A673 (cell line): ENCODE measurements around the gene SGCD.

Source experiments
- EZH2 ChIP-seq: fragments of 200-600 bp; sonication (generic); IDR thresholded peaks from 2 replicates; pipeline ENCODE4 v1.6.1; 2017; ENCODE audit warnings: borderline replicate concordance, low read depth, mild to moderate bottlenecking, mixed read lengths, antibody characterized with exemption, low read length; ENCODE audit not compliant: poor library complexity, severe bottlenecking
- TF ChIP-seq, protein P1 (sequence below): fragments of 300-800, 200-600 bp; sonication (generic); conservative IDR thresholded peaks from 2 replicates; pipeline ENCODE4 v1.5.1; 2017; ENCODE audit warnings: low read depth, mild to moderate bottlenecking, antibody characterized with exemption, low read length, moderate library complexity, mixed read lengths

DNA sequence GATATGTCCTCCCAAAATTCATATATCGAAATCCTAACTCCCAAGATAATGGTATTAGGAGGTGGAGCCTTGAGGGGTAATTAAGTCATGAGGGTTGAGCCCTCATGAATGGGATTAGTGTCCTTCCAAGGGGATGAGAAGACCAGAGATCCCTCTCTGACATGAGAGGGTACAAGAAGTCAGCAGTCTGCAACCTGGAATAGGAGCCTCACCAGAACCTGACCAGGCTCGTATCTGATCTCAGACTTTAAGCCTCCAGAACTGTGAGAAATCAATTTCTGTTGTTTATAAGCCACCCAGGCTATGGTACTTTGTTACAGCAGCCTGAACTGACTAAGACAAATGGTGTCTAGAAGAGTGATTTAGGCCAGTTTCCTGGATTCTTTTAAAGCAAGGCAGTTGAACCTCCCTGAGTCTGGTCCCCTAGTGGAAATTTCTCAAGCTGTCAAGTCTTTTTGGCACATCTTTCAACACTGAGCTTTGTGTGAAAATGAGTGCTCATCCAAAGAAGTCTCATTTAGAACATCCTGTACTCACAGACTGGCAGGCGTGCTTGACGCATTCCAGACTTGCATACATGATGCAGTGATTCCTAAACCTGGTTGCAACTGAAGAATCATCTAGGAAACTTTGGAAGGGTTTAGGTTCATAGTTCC is 268.3 kb downstream of the SGCD start:
- TF ChIP-seq, protein P1, sequence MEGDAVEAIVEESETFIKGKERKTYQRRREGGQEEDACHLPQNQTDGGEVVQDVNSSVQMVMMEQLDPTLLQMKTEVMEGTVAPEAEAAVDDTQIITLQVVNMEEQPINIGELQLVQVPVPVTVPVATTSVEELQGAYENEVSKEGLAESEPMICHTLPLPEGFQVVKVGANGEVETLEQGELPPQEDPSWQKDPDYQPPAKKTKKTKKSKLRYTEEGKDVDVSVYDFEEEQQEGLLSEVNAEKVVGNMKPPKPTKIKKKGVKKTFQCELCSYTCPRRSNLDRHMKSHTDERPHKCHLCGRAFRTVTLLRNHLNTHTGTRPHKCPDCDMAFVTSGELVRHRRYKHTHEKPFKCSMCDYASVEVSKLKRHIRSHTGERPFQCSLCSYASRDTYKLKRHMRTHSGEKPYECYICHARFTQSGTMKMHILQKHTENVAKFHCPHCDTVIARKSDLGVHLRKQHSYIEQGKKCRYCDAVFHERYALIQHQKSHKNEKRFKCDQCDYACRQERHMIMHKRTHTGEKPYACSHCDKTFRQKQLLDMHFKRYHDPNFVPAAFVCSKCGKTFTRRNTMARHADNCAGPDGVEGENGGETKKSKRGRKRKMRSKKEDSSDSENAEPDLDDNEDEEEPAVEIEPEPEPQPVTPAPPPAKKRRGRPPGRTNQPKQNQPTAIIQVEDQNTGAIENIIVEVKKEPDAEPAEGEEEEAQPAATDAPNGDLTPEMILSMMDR: no peak
- TF ChIP-seq EZH2: no peak
